Breast epithelium (tissue), 3 donors: ENCODE data around the gene FARP2.

ENCODE experiments used
- CTCF ChIP-seq, 3 donors: fragments of 450-650 bp; IDR thresholded peaks; one replicate each; pipeline ENCODE4 v1.5.1; 2016 to 2017; ENCODE audit warnings: antibody characterized with exemption in 3 of 3, mild to moderate bottlenecking in 3 of 3, moderate library complexity in 3 of 3
- POLR2A ChIP-seq: fragments of 450-650 bp; IDR thresholded peaks from one replicate; pipeline ENCODE4 v1.6.1; 2016; ENCODE audit warnings: antibody characterized with exemption, mild to moderate bottlenecking, moderate library complexity
- POLR2AphosphoS5 ChIP-seq, 3 donors: sonication (generic); formaldehyde crosslinking; IDR thresholded peaks; one replicate each; pipeline ENCODE4 v1.6.1; 2017; ENCODE audit warnings: antibody characterized with exemption in 3 of 3

- no peak for TF ChIP-seq CTCF (IDR thresholded peaks at IDR 0.05)
- TF ChIP-seq POLR2A = no peak
- no peak for TF ChIP-seq POLR2AphosphoS5 (IDR thresholded peaks at IDR 0.05)
Observed at GRCh38 chr2:241532733-241533601, 176.9 kb downstream of the FARP2 start.
